Activated T-cell treated with anti-CD3 and anti-CD28 coated beads for 24 hours (primary cell): Measurements from ENCODE around the gene MEI1.

Source experiments
- DNase-seq: peaks from one replicate; pipeline ENCODE4 v3.0.0-alpha.2; 2020; ENCODE audit warnings: low read depth

The MEI1 gene

GRCh38 chr22:41841085-41841712 lies 141.9 kb downstream of the MEI1 start:
- DNase-seq = no peak

GRCh38 chr22:41842996-41843970 lies 144.0 kb downstream of the MEI1 start:
- no peak for DNase-seq

- no peak for DNase-seq
Measured at GRCh38 chr22:41844036-41844435, 144.7 kb downstream of the MEI1 start.

GRCh38 chr22:41844513-41844912 lies 145.2 kb downstream of the MEI1 start:
- DNase-seq = no peak

- no peak for DNase-seq
Measured at GRCh38 chr22:41845380-41846267, 146.3 kb downstream of the MEI1 start.

GRCh38 chr22:41846268-41846987 lies 147.1 kb downstream of the MEI1 start:
- DNase-seq = no peak

GRCh38 chr22:41847300-41847699 lies 148.0 kb downstream of the MEI1 start:
- no peak for DNase-seq

GRCh38 chr22:41848468-41848867 lies 149.2 kb downstream of the MEI1 start:
- no peak for DNase-seq
